Stimulated activated CD4-positive, alpha-beta T cell treated with anti-CD3 and anti-CD28 coated beads, Interleukin-12 subunit alpha, Interleukin-12 subunit beta, amount 100 ng/mL, for 24 hours (primary cell): ENCODE results near the gene AKT1S1.

Experiments used
- DNase-seq, 2 experiments: peaks; one replicate each; pipeline ENCODE4 v3.0.0-alpha.2; 2020; ENCODE audit warnings: low read depth in 2 of 2

Gene AKT1S1

GRCh38 chr19:49869009-49869483, 8.1 kb downstream of the AKT1S1 start:
- no peak for DNase-seq

GRCh38 chr19:49866933-49867782, 10.0 kb downstream of the AKT1S1 start, which contains the start of gene PNKP:
TSS of gene PNKP (minus strand) at chr19:49867576. CDS start at chr19:49867204, 372 bp downstream.
- peak; percentile 84 to 93 for DNase-seq

- DNase-seq = no peak
These were observed 12.3 kb downstream of the AKT1S1 start for GRCh38 chr19:49864890-49865289.

GRCh38 chr19:49863935-49864320, 13.2 kb downstream of the AKT1S1 start:
- no peak for DNase-seq

DNA sequence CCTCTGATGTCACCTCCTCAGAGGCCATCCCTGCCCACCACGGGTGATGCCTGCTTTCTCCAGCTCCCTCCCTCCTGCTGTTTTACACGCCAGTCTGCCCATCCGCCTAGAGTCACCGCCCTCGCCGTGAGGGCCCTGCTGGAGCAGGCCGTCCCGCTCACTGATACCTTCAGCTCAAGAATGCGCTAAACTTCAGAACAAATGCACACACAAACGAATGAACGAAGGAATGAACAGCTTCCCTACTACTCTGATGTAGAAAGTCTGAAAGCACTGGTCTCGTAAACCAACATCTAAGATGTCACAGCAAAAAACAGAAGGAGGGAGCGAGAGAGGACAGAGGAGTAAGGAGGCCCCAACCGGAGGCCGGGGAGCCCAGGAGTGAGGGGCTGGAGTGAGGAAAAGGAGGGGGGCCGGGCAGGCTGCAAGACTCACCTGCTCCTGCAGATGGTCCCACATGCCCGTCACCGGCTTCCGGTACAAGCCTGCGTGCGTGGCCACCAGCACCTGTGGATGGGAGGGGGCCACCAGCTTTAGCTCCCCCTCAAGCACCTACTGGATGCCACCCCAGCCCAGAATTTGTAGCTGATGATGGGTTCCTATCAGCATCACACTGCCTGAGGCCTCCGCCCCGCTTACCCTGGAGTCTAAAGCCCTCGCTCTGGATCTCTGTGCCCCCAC, 13.8 kb downstream of the AKT1S1 start:
- no peak for DNase-seq

GRCh38 chr19:49862391-49863253, 14.5 kb downstream of the AKT1S1 start:
- DNase-seq = no peak

GRCh38 chr19:49861541-49862378, 15.4 kb downstream of the AKT1S1 start:
- no peak for DNase-seq

DNA sequence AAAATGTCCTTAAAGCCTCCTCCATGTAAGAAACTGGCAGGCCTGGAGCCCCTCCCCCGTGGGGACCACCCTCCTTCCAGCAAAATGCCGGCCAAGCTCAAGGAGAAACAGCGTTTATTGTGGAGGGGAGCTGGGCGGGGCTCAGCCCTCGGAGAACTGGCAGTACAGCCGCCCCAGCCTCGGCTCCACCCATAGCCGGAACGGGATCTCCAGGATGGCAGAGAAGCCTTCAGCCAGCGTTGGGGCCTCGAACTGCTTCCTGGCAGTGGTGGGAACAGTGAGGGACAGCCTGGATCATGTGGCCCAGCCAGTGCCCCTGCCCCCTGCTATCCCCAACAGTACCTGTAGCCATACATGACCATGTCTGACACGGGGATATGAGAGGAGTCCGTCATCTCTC, 16.0 kb downstream of the AKT1S1 start:
- no peak for DNase-seq

DNA sequence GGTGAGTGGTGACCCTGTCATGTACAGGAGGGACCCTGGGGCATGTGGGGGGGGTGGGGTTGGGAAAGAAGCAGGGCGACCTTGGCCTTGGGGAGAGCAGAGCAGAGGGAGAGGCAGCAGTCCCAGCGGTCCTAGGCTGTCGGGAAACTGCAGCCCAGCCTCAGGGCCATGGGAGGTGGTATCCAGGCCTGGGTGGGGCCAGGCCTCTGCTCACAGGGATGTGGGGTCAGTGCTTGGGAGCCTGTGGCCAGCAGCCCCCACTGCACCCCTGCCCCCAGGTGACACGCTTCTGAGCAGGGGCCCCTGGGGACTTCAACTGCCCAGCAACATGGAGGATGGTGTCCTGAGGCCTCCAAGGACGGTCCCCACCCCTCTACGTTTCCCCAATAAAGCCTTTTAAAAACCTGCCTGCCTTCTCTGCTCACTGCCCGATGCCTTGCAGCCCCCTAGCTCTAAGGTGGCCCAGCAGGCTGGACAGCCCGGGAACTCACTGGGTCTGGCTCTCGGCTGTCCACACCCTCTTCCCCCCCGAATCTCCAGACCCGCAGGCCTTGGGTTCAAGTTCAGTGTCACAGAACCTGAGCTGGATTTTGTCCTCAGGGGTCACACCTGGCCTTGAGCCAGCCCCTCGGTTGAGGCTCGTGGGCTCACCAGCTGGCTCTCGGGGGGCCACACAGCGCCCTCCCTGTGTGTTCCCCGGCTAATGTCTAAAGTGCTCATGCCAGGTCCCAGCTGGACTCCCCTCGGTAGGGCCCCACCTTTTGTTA, 16.6 kb downstream of the AKT1S1 start:
- DNase-seq = no peak

DNA sequence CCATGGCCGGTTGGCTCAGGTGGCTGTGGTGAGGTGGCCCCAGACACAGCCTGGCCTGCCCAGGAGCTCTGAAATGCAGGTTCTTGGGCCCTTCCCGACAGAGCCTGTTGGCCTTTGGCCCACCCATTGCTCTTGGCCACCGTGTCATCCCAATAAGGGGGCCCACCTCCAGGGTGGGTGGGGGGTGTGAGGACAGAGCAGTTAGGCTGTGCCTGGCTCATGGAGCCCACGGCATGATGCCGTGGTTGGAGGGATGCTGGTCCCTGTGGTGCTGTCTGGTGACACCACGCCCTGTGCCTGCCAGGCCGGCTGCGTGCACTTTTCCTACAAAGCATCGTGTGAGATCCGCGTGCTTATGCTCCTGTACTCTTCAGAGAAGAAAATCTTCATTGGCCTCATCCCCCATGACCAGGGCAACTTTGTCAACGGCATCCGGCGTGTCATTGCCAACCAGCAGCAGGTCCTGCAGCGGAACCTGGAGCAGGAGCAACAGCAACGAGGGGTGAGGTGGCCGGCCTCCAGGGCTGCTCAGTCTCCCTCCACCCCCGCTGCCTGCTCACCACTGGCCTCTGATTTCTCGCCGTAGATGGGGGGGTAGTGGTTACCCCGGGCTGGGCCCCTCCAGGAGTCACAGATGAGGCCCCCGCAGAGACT, 17.3 kb downstream of the AKT1S1 start:
- DNase-seq = no peak

DNA sequence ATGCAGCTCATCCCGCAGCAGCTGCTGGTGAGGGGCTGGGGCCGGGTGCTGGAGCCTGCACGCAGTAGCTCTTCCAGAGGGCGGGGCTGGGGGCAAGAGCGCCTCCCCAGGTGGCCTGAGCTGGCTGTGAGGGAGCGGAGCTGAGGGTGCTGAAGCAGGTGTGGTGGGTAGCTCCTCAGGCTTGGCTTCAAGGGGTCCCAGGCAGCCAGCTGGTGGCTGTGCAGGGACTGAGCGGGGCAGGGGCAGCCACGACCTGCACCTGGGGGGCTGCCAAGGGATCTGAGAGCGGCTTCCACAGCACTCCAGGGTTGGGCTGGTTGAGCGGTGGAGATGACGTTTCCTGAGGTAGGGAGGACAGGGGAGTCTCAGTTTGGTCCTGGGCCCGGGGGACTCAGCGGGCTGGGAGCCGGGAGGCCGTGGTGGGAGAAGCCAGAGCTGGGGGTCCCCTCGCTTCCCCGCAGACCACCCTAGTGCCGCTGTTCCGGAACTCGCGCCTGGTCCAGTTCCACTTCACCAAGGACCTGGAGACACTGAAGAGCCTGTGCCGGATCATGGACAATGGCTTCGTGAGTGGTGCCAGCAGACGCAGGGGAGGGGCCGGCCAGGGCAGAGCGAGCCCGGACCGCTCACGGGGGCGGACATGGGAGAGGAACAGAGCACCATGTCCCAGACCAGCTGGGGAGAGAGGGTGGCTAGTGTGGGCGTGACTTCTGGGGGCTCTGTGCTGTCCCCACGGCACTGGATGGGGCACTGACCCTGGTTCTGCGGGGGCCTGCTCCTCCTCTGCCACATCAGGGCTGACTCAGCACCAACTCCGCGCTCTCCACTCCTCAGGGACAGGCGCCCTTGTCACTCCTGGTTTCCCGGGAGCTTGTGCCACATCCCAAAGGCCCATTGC, 18.8 kb downstream of the AKT1S1 start:
- DNase-seq = no peak

DNA sequence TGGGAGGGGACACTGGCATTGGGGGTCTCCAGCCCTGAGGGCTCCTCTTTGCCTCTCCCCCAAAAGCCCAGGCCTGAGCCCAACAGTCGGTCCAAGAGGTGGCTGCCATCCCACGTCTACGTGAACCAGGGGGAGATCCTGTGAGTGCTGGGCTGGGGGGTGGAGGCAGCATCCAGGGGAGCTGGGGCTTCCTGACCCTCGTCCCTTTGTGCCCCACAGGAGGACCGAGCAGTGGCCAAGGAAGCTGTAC, 19.4 kb downstream of the AKT1S1 start:
- DNase-seq = no peak

GRCh38 chr19:49857061-49857837, 19.9 kb downstream of the AKT1S1 start:
- no peak for DNase-seq

DNA sequence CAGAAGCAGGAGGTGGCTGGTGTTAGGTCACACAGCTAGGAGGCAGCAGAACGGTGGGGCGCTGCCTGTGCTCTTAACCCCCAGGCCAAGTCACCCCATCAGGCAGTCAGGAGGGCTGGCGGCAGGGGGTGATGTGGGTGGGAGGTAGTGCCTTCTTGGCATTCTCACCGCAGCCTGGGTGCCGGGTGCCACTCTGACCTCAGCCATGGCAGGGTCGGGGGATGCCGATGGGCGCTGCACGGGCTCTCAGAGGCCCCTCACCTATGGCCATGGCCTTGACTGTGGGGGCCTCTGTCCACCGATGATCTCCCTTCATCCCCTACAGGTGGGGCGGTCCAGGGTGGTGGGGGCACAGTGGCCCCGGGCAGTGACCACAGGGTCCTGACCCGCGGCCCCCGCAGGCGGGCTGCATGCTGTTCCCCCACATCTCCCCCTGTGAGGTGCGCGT, 20.6 kb downstream of the AKT1S1 start:
- DNase-seq = no peak

- DNase-seq = no peak
These were observed 21.2 kb downstream of the AKT1S1 start for GRCh38 chr19:49855676-49856573.

DNA sequence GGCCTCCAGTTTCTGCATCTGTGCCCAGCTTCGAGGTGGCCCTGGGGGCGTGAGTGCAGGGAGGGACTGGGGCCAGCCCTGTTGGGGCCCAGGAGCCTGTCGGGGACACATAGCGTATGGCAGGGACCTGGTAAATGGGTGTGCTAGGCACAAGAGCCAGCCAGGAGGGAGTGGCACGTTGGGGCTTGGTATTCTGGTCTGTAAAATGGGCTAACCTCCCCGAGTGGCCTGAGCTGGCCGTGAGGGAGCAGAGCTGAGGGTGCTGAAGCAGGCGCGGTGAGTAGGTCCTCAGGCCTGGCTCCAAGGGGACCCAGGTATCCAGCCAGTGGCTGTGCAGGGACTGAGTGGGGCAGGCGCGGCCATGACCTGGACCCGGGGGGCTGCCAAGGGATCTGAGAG, 21.9 kb downstream of the AKT1S1 start:
- DNase-seq = no peak
